ENCODE data around the gene FAM107B.

The FAM107B gene

DNA sequence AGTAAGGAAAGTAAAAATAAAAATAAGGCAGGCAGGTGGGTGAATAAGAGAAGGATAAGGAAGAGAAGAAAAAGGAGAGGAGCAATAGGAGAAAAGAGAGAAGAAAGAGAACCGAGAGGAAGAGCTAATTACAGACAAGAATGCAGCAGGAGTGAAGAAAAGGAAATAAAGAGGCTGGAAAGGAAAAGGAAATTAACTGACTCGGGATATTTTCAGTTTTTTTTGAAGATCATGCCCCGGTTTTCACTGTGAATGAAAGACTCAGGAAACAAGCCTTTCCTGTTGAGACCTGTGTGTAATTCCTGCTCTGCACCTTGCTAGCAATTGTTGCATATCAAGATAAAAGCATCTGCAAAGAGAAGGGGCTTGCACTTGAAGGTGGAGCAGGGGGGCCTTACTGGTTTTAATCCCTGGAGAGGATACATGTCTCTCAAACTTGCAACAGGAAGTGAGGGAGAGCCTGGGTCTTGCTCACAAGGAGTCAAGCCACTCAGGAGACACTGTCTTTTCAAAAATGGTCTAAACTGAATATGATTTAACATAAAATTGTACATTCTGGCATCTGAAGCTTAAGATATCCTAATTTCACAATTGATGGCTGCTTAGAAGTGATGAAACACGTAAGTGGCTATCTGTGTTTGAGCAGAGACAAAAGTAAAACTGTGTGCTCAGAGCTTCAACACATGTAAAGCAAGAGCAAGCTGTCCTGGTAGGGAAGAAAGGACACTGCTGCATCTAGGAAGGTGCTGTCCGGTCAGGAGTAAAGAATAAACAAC, 157.6 kb downstream of the FAM107B start:
- DNase-seq, result no peak

- no peak for DNase-seq
Observed at GRCh38 chr10:14616465-14616864, 158.2 kb downstream of the FAM107B start.

GRCh38 chr10:14613588-14613920, 161.1 kb downstream of the FAM107B start:
- no peak for DNase-seq

DNA sequence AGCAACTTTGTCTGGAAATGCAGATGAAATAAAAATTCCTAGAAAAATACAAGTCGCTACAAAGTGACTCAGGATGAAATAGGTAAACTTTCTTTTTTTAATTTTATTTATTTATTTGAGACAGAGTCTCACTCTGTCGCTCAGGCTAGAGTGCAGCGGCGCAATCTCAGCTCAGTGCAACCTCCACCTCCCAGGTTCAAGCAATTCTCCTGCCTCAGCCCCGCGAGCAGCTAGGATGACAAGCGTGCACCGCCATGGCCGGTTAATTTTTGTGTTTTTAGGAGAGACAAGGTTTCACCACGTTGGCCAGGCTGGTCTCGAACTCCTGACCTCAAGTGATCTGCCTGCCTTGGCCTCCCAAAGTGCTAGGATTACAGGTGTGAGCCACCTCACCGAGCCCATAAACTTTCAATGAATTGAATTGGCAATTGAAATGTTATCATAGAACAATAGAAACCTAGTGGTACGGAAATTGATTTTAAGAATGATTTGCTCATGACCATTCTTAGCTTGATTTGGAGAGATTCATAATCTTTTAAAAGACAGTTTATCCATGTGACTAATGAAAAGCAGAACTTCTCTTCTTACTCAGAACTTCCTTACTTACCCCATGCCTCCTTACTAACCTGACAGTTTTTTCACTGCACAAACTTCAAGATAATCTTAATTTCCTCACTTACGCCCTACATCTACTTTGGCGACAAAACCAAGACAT, 161.7 kb downstream of the FAM107B start:
- DNase-seq, result no peak

DNA sequence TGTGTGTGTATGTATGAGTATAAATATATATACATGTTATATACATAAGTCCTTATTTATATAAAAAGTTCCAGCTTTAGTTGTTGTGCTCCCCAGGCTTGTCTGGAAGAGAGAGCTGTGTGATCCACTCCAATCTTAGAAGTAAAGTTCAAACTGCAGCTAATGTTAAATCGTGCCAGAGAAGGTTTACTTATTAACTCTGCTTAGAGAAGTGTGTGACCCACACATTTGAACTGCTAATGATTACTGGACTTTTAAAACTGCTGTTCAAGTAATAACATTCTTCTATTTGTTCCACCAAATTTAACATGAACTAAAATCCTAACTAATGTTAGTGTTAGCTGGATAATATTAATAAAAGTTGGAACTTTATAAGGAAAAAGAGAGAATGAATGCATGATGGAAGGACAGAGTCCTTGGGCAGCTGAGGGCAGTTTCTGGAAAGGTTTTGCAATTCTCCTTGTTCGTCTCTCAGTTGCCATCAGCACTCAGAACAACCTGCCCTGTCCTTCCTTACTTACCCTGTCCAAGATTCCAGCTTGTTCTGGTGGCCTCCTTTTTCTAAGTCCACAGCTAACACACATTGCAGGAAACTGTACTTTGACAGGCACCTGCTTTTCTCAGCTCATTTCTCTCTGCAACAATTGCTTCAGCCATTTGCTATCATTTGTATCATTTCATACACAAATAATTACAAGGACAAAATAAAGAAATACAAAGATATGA, 162.6 kb downstream of the FAM107B start:
- no peak for DNase-seq

- DNase-seq, result no peak
Observed at GRCh38 chr10:14609178-14609577, 165.5 kb downstream of the FAM107B start.

- DNase-seq, result no peak
Observed at GRCh38 chr10:14608381-14609001, 166.2 kb downstream of the FAM107B start.

DNA sequence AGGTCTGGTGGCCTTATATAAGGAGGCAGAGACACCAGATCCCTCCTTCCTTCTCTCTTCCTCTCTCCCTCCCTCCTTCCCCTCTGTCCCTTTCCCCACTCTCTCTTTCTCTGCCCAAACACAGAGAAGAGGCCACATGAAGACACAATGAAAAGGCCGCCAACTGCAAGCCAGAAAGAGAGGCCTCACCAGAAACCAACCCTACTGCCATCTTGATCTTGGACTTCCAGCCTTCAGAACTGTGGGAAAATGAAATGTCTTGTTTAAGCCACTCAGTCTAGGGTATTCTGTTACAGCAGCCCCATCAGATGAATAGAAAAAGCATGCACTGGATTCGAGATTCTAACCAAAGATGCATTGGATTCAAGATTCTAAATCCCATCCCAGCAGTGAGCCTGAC, 168.1 kb downstream of the FAM107B start:
- no peak for DNase-seq

GRCh38 chr10:14605231-14605925, 169.3 kb downstream of the FAM107B start:
- peak; percentile 93 for DNase-seq

GRCh38 chr10:14604181-14605142, 170.2 kb downstream of the FAM107B start:
- peak; percentile 63 for DNase-seq

GRCh38 chr10:14603534-14604102, 171.1 kb downstream of the FAM107B start:
- no peak for DNase-seq

GRCh38 chr10:14602807-14603533, 171.7 kb downstream of the FAM107B start:
- DNase-seq, result no peak

DNA sequence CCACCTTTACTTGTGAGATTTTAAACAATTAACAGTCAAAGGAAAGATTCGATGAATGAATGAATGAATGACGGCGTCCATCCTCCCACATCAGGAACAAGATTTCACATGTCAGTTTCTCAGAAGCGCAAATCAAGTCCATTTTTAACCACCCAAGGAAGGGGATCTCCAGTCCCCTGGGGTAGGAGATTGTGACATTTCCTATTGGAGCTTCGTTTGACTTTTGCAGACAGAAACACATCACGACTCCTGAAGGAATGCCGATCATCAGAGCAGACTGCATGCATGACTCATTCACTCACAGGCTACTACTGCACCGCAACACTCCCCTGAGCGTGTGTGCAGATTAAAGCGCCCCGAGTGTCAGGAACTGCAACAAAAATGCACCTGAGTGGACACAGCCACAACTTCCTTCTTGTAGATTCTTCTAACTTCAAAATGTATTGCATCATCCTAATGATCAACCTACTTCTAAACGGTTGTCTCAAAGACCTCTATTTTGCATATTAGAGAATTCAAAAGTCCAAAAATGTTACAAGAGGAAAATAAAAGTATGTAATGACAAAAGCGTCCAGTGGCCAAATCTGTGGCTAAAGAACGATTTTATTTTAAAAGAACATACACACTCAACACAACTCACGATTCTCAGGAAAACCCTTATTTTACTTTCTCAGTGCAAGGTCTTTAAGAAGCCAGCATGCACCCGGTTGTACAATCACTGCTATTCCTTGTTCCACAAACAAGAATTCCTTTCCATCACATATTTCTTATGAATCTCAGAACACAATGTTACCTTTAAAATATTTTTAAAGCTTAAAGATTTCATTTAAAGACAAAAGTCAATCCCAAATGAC, 172.6 kb downstream of the FAM107B start:
- peak; percentile 81 for DNase-seq

DNA sequence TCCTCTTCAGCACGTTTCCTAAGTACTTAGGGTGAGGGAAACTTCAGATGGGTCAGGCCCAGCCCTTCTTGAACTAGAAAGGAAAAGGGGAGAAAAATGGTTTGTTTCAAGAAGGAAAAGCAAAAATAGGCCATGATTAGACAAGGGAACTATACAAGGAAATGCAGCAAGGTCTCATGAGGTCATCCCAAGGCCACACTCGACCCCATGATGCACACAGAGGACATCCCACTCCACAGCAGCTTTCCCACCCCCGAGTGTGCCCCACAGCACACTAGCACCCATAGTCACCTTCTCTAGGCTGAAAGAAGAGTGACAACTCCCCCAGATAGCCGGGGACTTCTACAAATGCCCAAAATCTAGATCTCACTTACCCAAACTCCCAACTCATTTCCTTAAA, 173.4 kb downstream of the FAM107B start:
- DNase-seq, result no peak

- DNase-seq, result no peak
Observed at GRCh38 chr10:14600065-14600464, 174.6 kb downstream of the FAM107B start.

DNA sequence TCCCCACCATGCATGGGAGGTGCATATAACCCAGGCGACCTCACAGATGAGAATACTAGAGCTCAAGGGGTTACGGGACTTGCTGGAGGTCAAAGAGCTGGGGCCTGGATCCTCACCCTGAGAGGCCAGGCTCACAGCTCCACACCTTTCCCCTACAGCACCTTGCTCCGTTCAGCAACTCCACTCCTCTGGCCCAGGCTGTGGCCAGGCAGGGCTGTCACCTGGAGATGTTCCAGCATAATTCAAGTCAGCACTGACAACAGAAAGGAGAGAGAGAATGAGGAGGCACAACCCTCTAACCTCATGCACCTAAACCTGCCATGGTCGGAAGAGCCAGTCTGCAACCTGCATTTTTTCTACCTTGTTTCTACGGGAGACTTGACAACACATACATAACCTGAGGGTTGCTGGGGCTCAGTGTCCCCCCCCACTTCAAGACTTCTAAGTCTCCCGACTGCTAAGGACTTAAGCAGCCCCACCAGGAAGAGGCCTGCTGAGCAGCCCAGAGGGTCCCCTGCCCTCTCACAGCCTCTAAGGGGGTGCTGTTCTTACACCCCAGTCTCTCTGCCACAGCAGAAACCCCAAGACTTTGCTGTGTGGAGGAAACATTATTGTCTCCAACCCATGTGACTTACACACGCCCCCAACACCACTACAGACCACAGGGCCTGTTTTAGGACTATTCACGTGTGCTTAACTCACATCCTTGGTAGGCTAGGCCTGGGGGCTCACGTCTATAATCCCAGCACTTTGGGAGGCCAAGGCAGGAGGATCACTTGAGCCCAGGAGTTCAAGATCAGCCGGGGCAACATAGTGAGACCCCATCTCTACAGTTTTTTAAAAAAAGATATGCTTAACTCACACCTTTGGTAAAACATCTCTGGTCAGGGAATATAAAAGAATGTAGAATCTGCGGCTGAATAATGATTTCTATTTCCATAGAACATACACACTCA, 175.6 kb downstream of the FAM107B start:
- peak; percentile 14 for DNase-seq

DNA sequence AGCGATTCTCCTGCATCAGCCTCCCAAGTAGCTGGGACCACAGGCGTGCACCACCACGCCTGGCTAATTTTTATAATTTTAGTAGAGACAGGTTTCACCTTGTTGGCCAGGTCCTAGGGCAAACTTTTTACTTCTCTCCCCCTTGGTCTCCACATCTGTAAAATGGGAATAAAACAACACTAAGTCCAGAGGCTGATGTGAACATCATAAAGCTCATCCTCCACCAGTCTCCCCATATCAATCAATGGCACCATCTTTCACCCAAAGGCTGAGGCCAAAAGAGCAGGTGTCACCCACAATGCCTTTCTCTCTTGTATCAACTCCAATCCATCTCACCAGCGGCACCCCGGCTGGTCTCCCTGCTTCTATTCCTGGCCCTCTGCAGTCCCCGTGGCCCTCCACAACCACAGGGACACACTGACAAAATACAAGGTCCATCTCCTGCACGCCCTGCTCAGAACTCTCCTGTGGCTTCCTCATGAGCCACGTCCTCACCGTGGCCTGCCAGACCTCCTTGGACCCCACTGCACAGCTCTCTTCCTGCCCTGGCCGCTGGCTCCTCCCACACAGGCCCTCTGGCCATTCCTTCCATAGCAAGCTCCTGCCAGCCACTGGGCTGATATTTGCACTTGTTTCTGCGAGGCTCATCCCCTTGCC, 179.0 kb downstream of the FAM107B start:
- no peak for DNase-seq
